22Rv1 (cell line): ENCODE measurements around the gene C16orf87.

Experiments
- H3K27ac ChIP-seq: fragments of 450-650 bp; 2 replicates; pipeline ENCODE4 v1.5.1; 2017
- ZFX ChIP-seq: fragments of 450-650 bp; IDR thresholded peaks from 2 replicates; pipeline ENCODE4 v1.6.1; 2017; ENCODE audit warnings: antibody characterized with exemption, borderline replicate concordance
- TF ChIP-seq, protein P1 (sequence below): fragments of 450-650 bp; IDR thresholded peaks from 2 replicates; pipeline ENCODE4 v1.5.1; 2017; ENCODE audit warnings: mild to moderate bottlenecking

The C16orf87 gene

DNA sequence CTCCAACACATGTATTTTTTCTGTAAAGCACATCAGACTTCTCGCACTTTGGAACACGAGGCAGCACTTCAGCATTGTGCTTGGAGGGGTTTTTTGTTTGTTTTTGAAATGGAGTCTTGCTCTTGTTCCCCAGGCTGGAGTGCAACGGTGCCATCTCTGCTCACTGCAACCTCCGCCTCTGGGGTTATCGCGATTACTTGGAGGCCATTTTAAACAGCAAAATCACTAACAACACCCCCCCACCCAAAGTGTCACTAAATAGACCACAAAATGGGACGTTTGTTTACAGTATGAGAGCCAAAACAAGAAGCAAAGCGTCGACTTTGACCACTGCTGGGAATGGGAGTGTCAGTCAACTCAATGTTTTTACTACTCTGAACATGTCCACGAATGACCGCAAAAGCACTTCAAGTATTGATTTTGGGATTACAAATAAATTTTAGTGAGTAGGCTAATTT, 9.0 kb upstream of the C16orf87 start:
- no peak overlapping the region for H3K27ac ChIP-seq
- TF ChIP-seq, protein P1, sequence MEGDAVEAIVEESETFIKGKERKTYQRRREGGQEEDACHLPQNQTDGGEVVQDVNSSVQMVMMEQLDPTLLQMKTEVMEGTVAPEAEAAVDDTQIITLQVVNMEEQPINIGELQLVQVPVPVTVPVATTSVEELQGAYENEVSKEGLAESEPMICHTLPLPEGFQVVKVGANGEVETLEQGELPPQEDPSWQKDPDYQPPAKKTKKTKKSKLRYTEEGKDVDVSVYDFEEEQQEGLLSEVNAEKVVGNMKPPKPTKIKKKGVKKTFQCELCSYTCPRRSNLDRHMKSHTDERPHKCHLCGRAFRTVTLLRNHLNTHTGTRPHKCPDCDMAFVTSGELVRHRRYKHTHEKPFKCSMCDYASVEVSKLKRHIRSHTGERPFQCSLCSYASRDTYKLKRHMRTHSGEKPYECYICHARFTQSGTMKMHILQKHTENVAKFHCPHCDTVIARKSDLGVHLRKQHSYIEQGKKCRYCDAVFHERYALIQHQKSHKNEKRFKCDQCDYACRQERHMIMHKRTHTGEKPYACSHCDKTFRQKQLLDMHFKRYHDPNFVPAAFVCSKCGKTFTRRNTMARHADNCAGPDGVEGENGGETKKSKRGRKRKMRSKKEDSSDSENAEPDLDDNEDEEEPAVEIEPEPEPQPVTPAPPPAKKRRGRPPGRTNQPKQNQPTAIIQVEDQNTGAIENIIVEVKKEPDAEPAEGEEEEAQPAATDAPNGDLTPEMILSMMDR = no peak
- no peak for TF ChIP-seq ZFX

DNA sequence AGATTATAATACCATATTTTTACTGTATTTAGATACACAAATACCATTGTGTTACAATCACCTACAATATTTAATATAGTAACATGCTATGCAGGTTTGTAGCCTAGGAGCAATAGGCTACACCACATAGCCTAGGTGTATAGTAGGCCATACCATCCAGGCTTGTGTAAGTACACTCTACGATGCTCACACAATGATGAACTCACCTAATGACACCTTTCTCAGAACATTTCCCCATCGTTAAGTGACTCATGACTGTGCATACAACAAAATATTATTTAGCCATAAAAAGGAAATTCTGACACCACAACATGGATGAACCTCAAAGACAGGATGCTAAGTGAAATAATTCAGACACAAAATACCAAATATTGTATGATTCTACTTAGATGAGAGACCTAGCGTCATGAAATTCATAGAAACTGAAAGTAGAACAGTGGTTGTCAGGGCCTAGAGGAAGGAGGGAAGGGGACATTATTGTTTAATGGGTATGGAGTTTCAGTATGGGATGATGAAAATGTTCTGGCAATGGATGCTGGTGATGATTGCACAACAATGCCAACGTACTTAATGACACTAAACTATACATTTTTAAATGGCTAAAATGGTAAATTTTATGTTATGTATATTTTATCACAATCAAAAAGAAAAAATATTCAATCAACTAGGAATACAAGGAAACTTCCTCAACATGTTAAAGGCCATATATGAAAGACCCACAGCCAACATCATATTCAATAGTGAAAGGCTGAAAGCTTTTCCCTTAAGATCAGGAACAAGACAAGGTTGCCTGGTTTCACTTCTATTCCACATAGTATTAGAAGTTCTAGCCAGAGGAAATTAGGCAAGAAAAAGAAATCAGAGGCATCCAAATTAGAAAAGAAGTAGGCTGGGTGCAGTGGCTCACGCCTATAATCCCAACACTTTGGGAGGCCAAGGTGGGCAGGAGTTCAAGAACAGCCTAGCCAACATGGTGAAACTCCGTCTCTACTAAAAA, 5.9 kb upstream of the C16orf87 start:
- H3K27ac ChIP-seq = no peak overlapping the region
- TF ChIP-seq ZFX = no peak
- TF ChIP-seq, protein P1 = no peak

- TF ChIP-seq, protein P1 = no peak
- TF ChIP-seq ZFX = no peak
Observed at GRCh38 chr16:46833460-46833800, 2.5 kb upstream of the C16orf87 start.

DNA sequence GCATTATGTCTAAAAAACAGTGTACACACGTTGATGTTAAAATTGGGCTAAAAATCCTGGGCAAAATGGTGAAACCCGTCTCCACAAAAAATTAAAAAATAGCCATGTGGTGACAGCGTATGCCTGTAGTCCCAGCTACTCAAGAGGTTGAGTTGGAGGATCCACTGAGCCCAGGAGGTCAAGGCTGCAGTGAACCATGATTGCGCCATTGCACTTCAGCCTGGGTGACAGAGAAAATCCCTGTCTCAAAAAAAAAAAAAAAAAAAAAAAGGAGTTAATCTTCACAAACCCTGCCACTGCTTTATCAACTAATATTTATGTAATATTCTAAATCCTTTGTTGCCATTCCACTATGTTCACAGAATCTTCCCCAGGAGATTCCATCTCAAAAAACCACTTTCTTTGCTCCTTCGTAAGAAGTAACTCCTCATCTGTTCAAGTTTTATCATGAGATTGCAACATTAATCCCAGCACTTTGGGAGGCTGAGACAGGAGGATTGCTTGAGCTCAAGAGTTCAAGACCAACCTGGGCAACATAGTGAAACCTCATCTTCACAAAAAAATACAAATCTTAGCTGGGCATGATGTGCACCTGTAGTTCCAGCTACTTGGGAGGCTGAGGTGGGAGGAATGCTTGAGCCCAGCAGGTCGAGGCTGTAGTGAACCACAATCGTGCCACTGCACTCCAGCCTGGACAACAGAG, 1.9 kb upstream of the C16orf87 start:
- TF ChIP-seq, protein P1 = no peak
- no peak for TF ChIP-seq ZFX
- no peak overlapping the region for H3K27ac ChIP-seq

More at GRCh38 chr16:46833460-46833800, 2.5 kb upstream of the C16orf87 start:
- H3K27ac ChIP-seq = no peak overlapping the region

DNA sequence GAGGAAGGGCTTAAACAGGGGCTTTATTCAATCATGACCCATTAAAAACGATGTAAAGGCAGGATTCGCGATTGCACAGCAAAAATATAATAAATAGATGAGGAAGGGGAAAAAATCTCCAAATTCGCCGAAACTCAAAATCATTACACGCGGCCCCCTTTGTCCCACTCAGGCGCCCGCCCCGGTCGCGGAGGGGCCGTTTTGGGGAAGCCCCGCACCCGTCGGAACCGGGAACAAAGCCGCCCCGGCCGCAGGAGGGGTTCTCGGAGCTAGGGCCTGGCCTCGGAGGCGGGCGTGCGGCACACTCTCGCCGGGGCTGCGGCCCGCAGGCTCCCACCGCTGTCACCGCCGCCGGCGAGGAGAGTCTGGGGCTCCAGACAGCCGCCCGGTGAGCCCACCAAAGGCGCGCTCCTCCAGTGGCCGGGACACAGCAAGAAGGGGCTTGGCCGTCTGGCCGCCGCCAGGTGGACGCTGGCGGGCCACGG, 521 bp downstream of the C16orf87 start:
- peak overlapping the region; percentile 81 for H3K27ac ChIP-seq
- TF ChIP-seq, protein P1 = no peak
- no peak for TF ChIP-seq ZFX

DNA sequence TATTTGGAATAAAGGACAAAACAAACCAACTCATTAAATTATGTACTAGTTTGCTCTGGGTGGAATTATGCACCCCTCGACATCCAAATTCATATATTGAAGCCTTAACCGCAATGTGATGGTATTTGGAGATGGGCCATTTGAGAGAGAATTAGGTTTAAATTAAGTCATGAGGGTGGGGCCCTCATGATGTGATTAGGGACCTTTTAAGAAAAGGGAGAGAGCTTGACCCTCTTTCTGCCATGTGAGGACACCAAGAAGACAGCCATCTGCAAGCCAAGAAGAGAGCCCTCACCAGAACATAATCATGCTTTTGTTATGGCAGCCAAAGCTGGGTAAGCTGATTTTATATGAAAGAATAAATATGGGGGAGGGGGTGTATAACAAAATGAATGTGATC, 2.0 kb downstream of the C16orf87 start:
- H3K27ac ChIP-seq = peak overlapping the region; percentile 81; the same call in 1 of the 2 replicates
- TF ChIP-seq, protein P1 = no peak
- TF ChIP-seq ZFX = no peak
